K562 (cell line): ENCODE data around the gene EVA1B. TPM values are rescaled to one million over a fixed set of nuclear protein-coding genes. Genes with fewer than 3 reads are reported as not detected.

Source experiments
- ATAC-seq: fragments of 200-7000 bp; cut with Tn5 transposase; 3 replicates; pipeline ENCODE4 v1.9.1; 2020; ENCODE audit warnings: moderate library complexity
- BruUV-seq: library from RNA; stranded (reverse); fragments of 400-500 nt; replicated peaks from 2 replicates; lab custom pipeline; 2021; lab: Mats Ljungman, UMichigan
- CTCF ChIA-PET: fragments of 300-600 bp; formaldehyde crosslinking; extraction: SDS; loops from one replicate; lab custom pipeline; 2021; ENCODE audit warnings: low intra/inter-chr PET ratio; lab: Yijun Ruan, JAX
- POLR2A ChIA-PET: fragments of 300-600, 350-650 bp; sonication (Branson Sonifier 250); formaldehyde crosslinking; extraction: SDS; loops from one replicate; lab custom pipeline; 2021; ENCODE audit warnings: antibody characterized with exemption, inconsistent platforms; lab: Yijun Ruan, JAX
- DNase-seq, 4 experiments: peaks; one replicate each; pipeline versions ENCODE4 v3.0.0 to v3.0.0-alpha.2; 2011 to 2018; ENCODE audit warnings: low spot score in 3 of 4, mixed read lengths in 3 of 4; ENCODE audit errors: extremely low read depth in 1 of 4
- FAIRE-seq: peaks from 2 replicates; lab custom pipeline; 2011; peaks lifted over from hg19 to GRCh38; lab: Jason Lieb, UNC
- H2AFZ ChIP-seq: 2 replicates; pipeline ENCODE4 v1.6.0; 2011; ENCODE audit warnings: low read depth, low read length, control low read depth, inconsistent platforms
- H3K27ac ChIP-seq: fragments of 200-600 bp; 3 replicates; pipeline ENCODE4 v1.8.0; 2011; ENCODE audit warnings: low read depth, mild to moderate bottlenecking, control low read depth, inconsistent platforms, low read length, moderate library complexity, mixed read lengths; ENCODE audit errors: extremely low read depth
- H3K27me3 ChIP-seq, 2 experiments: fragments of 300-600 bp in 1 of 2; 2 replicates in 1 of 2; 3 replicates in 1 of 2; pipeline versions ENCODE4 v1.6.0 to v1.8.0; 2011; ENCODE audit warnings: inconsistent platforms in 2 of 2, low read length in 2 of 2, mild to moderate bottlenecking in 1 of 2, mixed read lengths in 1 of 2, moderate library complexity in 1 of 2; ENCODE audit not compliant: control insufficient read depth in 2 of 2, insufficient read depth in 2 of 2
- H3K36me3 ChIP-seq: fragments of 300-600 bp; 3 replicates; pipeline ENCODE4 v1.8.0; 2011; ENCODE audit warnings: mild to moderate bottlenecking, low read length, inconsistent platforms; ENCODE audit not compliant: control insufficient read depth, insufficient read depth
- H3K4me1 ChIP-seq, 2 experiments: fragments of 200-600 bp in 1 of 2; replicated peaks in 1 of 2; 2 replicates in 1 of 2; 3 replicates in 1 of 2; pipeline versions ENCODE4 v1.5.1 to v1.8.0; 2011; ENCODE audit warnings: inconsistent platforms in 2 of 2, low read length in 2 of 2, mild to moderate bottlenecking in 1 of 2, mixed read lengths in 1 of 2, moderate library complexity in 1 of 2; ENCODE audit not compliant: control insufficient read depth in 2 of 2, insufficient read depth in 2 of 2
- H3K4me2 ChIP-seq: 2 replicates; pipeline ENCODE4 v1.6.1; 2011; ENCODE audit warnings: low read length, control low read depth, inconsistent platforms, mixed read lengths; ENCODE audit not compliant: insufficient read depth
- H3K4me3 ChIP-seq: fragments of 200-600 bp; sonication (generic), shearing (Covaris generic); 2 replicates; pipeline ENCODE4 v1.5.1; 2016; ENCODE audit warnings: control low read depth, inconsistent platforms
- H3K79me2 ChIP-seq: fragments of 200-600 bp; 3 replicates; pipeline ENCODE4 v1.8.0; 2011; ENCODE audit warnings: low read length, inconsistent platforms; ENCODE audit not compliant: control insufficient read depth, insufficient read depth
- H3K9ac ChIP-seq, 2 experiments: 2 replicates each; pipeline versions ENCODE4 v1.6.0 to v1.6.1; 2011; ENCODE audit warnings: low read depth in 2 of 2, low read length in 2 of 2, control low read depth in 1 of 2, inconsistent platforms in 1 of 2, mild to moderate bottlenecking in 1 of 2, mixed read lengths in 1 of 2; ENCODE audit not compliant: insufficient read depth in 1 of 2
- H3K9me1 ChIP-seq: one replicate; pipeline ENCODE4 v1.6.0; 2011; ENCODE audit warnings: inconsistent platforms, mild to moderate bottlenecking, low read length, moderate library complexity; ENCODE audit not compliant: control insufficient read depth, insufficient read depth
- H3K9me3 ChIP-seq: replicated peaks from 2 replicates; pipeline ENCODE4 v1.5.1; 2011; ENCODE audit warnings: low read depth, low read length, inconsistent platforms; ENCODE audit not compliant: control insufficient read depth, insufficient read depth
- H4K20me1 ChIP-seq: replicated peaks from 2 replicates; pipeline ENCODE4 v1.6.1; 2011; ENCODE audit warnings: low read length, inconsistent platforms, mixed read lengths; ENCODE audit not compliant: control insufficient read depth, insufficient read depth
- ARID2 ChIP-seq: fragments of 450-650 bp; IDR thresholded peaks from 2 replicates; pipeline ENCODE4 v1.6.1; 2017; ENCODE audit warnings: antibody characterized with exemption, mild to moderate bottlenecking
- CBFA2T3 ChIP-seq: fragments of 450-650 bp; IDR thresholded peaks from 2 replicates; pipeline ENCODE4 v1.6.1; 2017
- CTCF ChIP-seq, 3 experiments: IDR thresholded peaks in 2 of 3; conservative IDR thresholded peaks in 1 of 3; 2 replicates each; pipeline ENCODE4 v1.5.1; 2011 to 2012; ENCODE audit warnings: low read length in 3 of 3, mild to moderate bottlenecking in 3 of 3, control low read depth in 2 of 3, improper control_type of control experiment in 1 of 3, inconsistent platforms in 1 of 3, low read depth in 1 of 3, mixed read lengths in 1 of 3, moderate library complexity in 1 of 3; ENCODE audit not compliant: insufficient read depth in 2 of 3
- HMBOX1 ChIP-seq: sonication (generic); IDR thresholded peaks from 2 replicates; pipeline ENCODE4 v1.6.1; 2016
- HMGXB4 ChIP-seq: sonication (generic); formaldehyde crosslinking; IDR thresholded peaks from 2 replicates; pipeline ENCODE4 v1.8.1; 2023; ENCODE audit warnings: mild to moderate bottlenecking, missing genetic modification reagents
- ILF3 ChIP-seq: fragments of 450-650 bp; IDR thresholded peaks from 2 replicates; pipeline ENCODE4 v1.6.1; 2018; ENCODE audit warnings: antibody characterized with exemption, mild to moderate bottlenecking, moderate library complexity, borderline replicate concordance
- PTTG1 ChIP-seq: fragments of 450-650 bp; IDR thresholded peaks from 2 replicates; pipeline ENCODE4 v1.6.1; 2016; ENCODE audit warnings: low read depth, mild to moderate bottlenecking, missing genetic modification characterization, missing compliant biosample characterization
- RCOR1 ChIP-seq, 2 experiments: IDR thresholded peaks; 2 replicates each; pipeline ENCODE4 v1.6.1; 2012; ENCODE audit warnings: low read depth in 2 of 2, low read length in 2 of 2, borderline replicate concordance in 1 of 2, improper control_type of control experiment in 1 of 2
- SMAD3 ChIP-seq: fragments of 450-650 bp; formaldehyde crosslinking; conservative IDR thresholded peaks from 2 replicates; pipeline ENCODE4 v1.4.0; 2020; ENCODE audit warnings: mild to moderate bottlenecking
- TARDBP ChIP-seq: fragments of 450-650 bp; IDR thresholded peaks from 2 replicates; pipeline ENCODE4 v1.6.1; 2016
- TBP ChIP-seq: optimal IDR thresholded peaks from 2 replicates; pipeline ENCODE3; 2011; ENCODE audit warnings: low read depth, low read length, improper control_type of control experiment
- ZNF165 ChIP-seq: fragments of 250-450 bp; sonication (Bioruptor Pico); IDR thresholded peaks from 2 replicates; pipeline ENCODE4 v1.4.0; 2020; ENCODE audit warnings: borderline replicate concordance
- WGBS: fragments of 100-300 bp; shearing (Covaris generic); methylation state at CpG from one replicate; pipeline ENCODE4 v1.1.6; 2016; ENCODE audit warnings: low coverage, mixed read lengths; ENCODE audit not compliant: insufficient coverage; ENCODE audit errors: missing lambda C conversion rate; 5-methylcytosine and 5-hydroxymethylcytosine counted together
- in situ Hi-C: fragments of 300-500 bp; cut with MboI; formaldehyde crosslinking; loops from 4 replicates; pipeline ENCODE4 v1.15.0; 2018; ENCODE audit warnings: inconsistent platforms, mixed read lengths
- intact Hi-C: fragments of 100-400 bp; cut with micrococcal nuclease; formaldehyde crosslinking; loops from 2 replicates; pipeline ENCODE4 v1.14.2; 2022
- polyA plus RNA-seq, 8 experiments: library from polyadenylated mRNA; depleted of rRNA in 4 of 8; stranded (reverse) in 5 of 8; unstranded in 3 of 8; fragments of >200 nt; fragmentation: Nextera tagmentation in 2 of 8; fragmentation: Illumina TruSeq in 1 of 8; extraction: Ambion mirVana in 2 of 8; extraction: Trizol in 1 of 8; gene quantifications; 2 replicates each; pipeline versions ENCODE4 v1.2.1 to v1.2.3, GENCODE V29; 2011 to 2014; ENCODE audit warnings: inconsistent platforms in 1 of 8, missing spikeins in 1 of 8
- total RNA-seq, 7 experiments: library from RNA; depleted of rRNA in 6 of 7; stranded (reverse); fragments of >200 nt in 6 of 7; fragmentation: Illumina TruSeq in 2 of 7; extraction: Trizol in 2 of 7; gene quantifications; 2 replicates each; pipeline versions ENCODE4 v1.2.1 to v1.2.3, GENCODE V29; 2011 to 2021; ENCODE audit warnings: low replicate concordance in 1 of 7

The EVA1B gene
- total and polyA plus RNA-seq, 9 of the 15 experiments (the other 6 are each of a cell fraction or from before 2014, with no cell fraction given) = 0.08 to 65.7 (median 2.4) TPM

- H3K4me2 ChIP-seq = no peak overlapping the region
- BruUV-seq = no TSS peak
- H3K9me1 ChIP-seq = no peaks in the 10 kb centered on the region
- H3K79me2 ChIP-seq = peaks cover 39% of the 10 kb centered on the region
- DNase-seq (peak; percentile 77 to 93 (median 80)), ATAC-seq (peak; percentile 95), FAIRE-seq (peak; percentile 92)
- H3K4me3 ChIP-seq = no peak overlapping the region
- intact Hi-C loops = loop anchor here (1.0 to 5.0 kb wide), 6 partner anchors 61 to 185 kb away; partner anchors contain the start of genes THRAP3 and TRAPPC3
- peaks cover 85% of the 10 kb centered on the region for H3K36me3 ChIP-seq
- no peak overlapping the region for H2AFZ ChIP-seq
- no peaks in the 10 kb centered on the region for H3K27me3 ChIP-seq
- no peak overlapping the region for H3K9ac ChIP-seq
- POLR2A ChIA-PET = interaction anchor here (0.6 to 2.2 kb wide), 12 partner anchors 13 to 418 kb away, joined by 3 to 20 read pairs (median 4); partner anchors contain the start of genes SH3D21 and TRAPPC3
- 45% methylated on average over 7 of the region's 7 CpGs for WGBS
- H3K4me1 ChIP-seq = no peaks in the 10 kb centered on the region
- no peaks in the 10 kb centered on the region for H3K9me3 ChIP-seq
- no peaks in the 10 kb centered on the region for H4K20me1 ChIP-seq
- H3K27ac ChIP-seq = no peak overlapping the region
- CTCF ChIA-PET = interaction anchor here (1.2 to 6.0 kb wide), 6 partner anchors 76 to 185 kb away, joined by 4 to 98 read pairs (median 10); partner anchors contain the start of gene TRAPPC3
- in situ Hi-C loops = loop anchor here (5.0 kb wide), 2 partner anchors 133 to 183 kb away; no protein-coding TSS in a partner anchor
- TF ChIP-seq RCOR1 (IDR thresholded peaks at IDR 0.05; ENCODE audit: borderline replicate concordance in 1 of 2, low read depth in 2 of 2, low read length in 2 of 2) = 0 out of 4 replicates have a peak, but pooled peaks of 1 of the 2 experiments have one; percentile 21
- no peak for TF ChIP-seq TBP
- TF ChIP-seq TARDBP = no peak
- TF ChIP-seq HMGXB4 (CRISPR knock-in tag) = no peak
- peak; percentile 78 for TF ChIP-seq HMBOX1
- TF ChIP-seq CTCF (IDR thresholded peaks at IDR 0.05 in 2 of 3, conservative IDR thresholded peaks at IDR 0.05 in 1 of 3; ENCODE audit: insufficient read depth in 2 of 3, low read depth in 1 of 3, low read length in 3 of 3) = peak; percentile 77 to 91 (median 81)
- no peak for TF ChIP-seq CBFA2T3
- TF ChIP-seq ARID2 = 0 out of 2 replicates have a peak, but pooled peaks have one; percentile 59
- no peak for TF ChIP-seq SMAD3 (CRISPR knock-in tag)
- 0 out of 2 replicates have a peak, but pooled peaks have one; percentile 66 for TF ChIP-seq ILF3
- no peak for TF ChIP-seq PTTG1 (tag)
- TF ChIP-seq ZNF165 (CRISPR knock-in tag) = no peak
These were observed 37.9 kb downstream of the EVA1B start for GRCh38 chr1:36285443-36286101.
